Measurements from ENCODE around the gene RHOBTB3.

The RHOBTB3 gene

DNA sequence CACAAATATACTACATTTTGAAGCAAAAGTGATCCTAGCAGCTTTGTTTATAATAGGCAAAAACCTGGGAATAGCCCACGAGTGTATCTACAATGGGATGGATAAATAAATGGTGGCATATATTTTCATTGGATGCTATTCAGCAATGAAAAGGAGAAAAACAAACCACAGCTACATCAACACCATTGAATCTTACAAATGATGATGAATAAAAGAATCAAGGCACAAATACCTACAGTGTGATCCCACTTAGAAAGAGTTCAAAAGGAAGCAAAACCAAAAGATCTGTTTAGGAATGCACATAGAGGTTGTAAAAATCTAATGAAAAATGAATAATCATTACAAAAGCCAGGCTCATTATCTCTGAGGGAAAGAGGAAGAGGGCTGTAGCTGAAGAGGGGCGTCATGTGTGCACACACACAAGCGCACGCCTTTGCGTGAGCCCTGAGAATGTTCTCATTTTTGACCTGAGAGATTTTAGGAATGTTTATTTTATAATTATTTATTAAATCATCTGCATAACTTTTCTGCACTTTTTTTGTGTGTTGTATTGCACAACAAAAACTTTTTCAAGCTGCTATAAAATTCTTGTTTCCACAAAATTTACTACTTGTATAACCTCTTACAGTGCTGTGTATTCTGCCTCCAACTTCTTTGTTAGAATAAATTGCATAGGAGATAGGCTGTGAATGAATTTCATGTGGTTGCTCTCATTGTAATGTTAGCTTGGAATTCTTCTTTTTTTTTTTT, 5.9 kb upstream of the RHOBTB3 start:
- no peak for DNase-seq (ENCODE audit: low read depth)
- no peak overlapping the region for H3K4me3 ChIP-seq (replicated peaks; ENCODE audit: low read depth, low read length)
- no peak for TF ChIP-seq CTCF (IDR thresholded peaks at IDR 0.05; ENCODE audit: low read length, missing control alignments)

GRCh38 chr5:95725937-95726810, 5.0 kb upstream of the RHOBTB3 start:
- DNase-seq (ENCODE audit: low read depth): peak; percentile 62
- peak overlapping the region; percentile 13 for H3K4me3 ChIP-seq (replicated peaks; ENCODE audit: low read depth, low read length)

DNA sequence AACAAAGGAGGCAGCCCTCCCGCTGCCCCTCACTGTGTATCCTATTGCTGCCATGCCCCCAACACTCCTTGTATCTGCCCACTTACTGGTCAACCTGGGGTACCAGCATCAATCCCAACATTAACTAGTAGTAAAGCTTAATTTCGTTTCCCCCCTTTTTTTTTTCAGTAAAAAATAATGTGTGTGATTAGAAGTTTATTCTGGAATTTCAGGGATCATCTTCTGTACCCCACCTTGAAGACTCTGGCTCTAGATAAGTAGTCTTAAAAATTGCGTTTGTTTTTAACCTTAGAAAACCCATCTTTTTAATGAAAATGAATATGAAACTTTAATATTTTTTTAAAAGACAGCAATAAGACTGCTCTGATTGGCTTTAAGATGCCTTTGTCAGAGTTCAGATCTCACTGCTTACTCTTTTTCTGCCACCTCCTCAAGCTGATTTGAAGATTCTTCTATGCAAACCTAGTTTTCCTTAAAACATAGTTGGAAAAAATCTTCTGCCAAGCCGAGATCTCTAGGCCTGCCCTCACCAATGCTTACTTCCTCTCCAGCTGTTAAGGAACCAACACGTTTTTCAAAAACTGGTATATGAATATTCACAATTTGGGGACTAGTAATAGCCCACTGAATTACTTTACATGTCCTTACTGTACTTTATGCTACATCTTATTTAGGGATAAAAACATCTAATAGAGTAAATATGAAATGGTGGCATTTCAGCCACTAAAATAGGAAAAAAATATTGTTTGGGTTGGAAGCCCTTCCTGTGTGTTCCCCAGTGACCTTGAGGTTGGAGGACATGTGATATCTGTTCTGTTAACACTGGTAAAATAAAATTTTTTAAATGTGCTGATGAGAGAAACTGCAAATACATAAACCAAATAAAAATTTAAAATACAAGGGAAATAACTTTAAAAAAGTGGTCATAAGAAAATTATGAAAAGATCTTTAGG, 4.0 kb upstream of the RHOBTB3 start:
- no peak for TF ChIP-seq CTCF (IDR thresholded peaks at IDR 0.05; ENCODE audit: low read length, missing control alignments)
- no peak overlapping the region for H3K4me3 ChIP-seq (replicated peaks; ENCODE audit: low read depth, low read length)
- no peak for DNase-seq (ENCODE audit: low read depth)

More at GRCh38 chr5:95725937-95726810, 5.0 kb upstream of the RHOBTB3 start:
- no peak for TF ChIP-seq CTCF (IDR thresholded peaks at IDR 0.05; ENCODE audit: low read length, missing control alignments)

GRCh38 chr5:95727764-95728191, 3.4 kb upstream of the RHOBTB3 start:
- no peak overlapping the region for H3K4me3 ChIP-seq (replicated peaks; ENCODE audit: low read depth, low read length)
- no peak for DNase-seq (ENCODE audit: low read depth)
- no peak for TF ChIP-seq CTCF (IDR thresholded peaks at IDR 0.05; ENCODE audit: low read length, missing control alignments)

- no peak for TF ChIP-seq CTCF (IDR thresholded peaks at IDR 0.05; ENCODE audit: low read length, missing control alignments)
- DNase-seq (ENCODE audit: low read depth): peak; percentile 63
- no peak overlapping the region for H3K4me3 ChIP-seq (replicated peaks; ENCODE audit: low read depth, low read length)
These were observed 2.5 kb upstream of the RHOBTB3 start for GRCh38 chr5:95728494-95729114.
